Heart right ventricle (tissue), 16 donors: Measurements from ENCODE around the gene USP22. TPM values are rescaled to one million over a fixed set of nuclear protein-coding genes. Genes with fewer than 3 reads are reported as not detected.
A peak's percentile ranks its signal among the peaks of the same experiment; 100 is the strongest.

Experiments used
- ATAC-seq, 8 donors: fragments of 200-7000 bp; cut with Tn5 transposase; one replicate each; pipeline ENCODE4 v1.9.1; 2020; ENCODE audit warnings: mild to moderate bottlenecking in 8 of 8, moderate library complexity in 8 of 8, moderate number of reproducible peaks in 1 of 8
- DNase-seq, 2 donors: peaks; one replicate each; pipeline ENCODE4 v3.0.0-alpha.2; 2020
- H3K27ac ChIP-seq, 10 donors: fragments of 200-600 bp; sonication (generic) in 2 of 10; one replicate each; pipeline versions ENCODE4 v1.5.0 to v1.8.0; 2020 to 2022; ENCODE audit warnings: mild to moderate bottlenecking in 3 of 10
- H3K27me3 ChIP-seq, 7 donors: fragments of 200-600 bp; one replicate each; pipeline ENCODE4 v1.8.0; 2021 to 2022; ENCODE audit warnings: mild to moderate bottlenecking in 2 of 7
- H3K36me3 ChIP-seq, 9 donors: fragments of 200-600 bp; sonication (generic) in 1 of 9; one replicate each; pipeline versions ENCODE4 v1.5.0 to v1.8.0; 2020 to 2022; ENCODE audit warnings: mild to moderate bottlenecking in 2 of 9
- H3K4me1 ChIP-seq, 9 donors: fragments of 200-600 bp; sonication (generic) in 1 of 9; one replicate each; pipeline versions ENCODE4 v1.5.0 to v1.8.0; 2020 to 2022; ENCODE audit warnings: mild to moderate bottlenecking in 4 of 9
- H3K4me3 ChIP-seq, 10 donors: fragments of 200-600 bp; sonication (generic) in 2 of 10; one replicate each; pipeline versions ENCODE4 v1.5.0 to v1.8.0; 2020 to 2022; ENCODE audit warnings: mild to moderate bottlenecking in 7 of 10, moderate library complexity in 2 of 10
- H3K9me3 ChIP-seq, 11 donors: fragments of 200-600 bp in 10 of 11; sonication (generic) in 2 of 11; one replicate each; pipeline versions ENCODE4 v1.5.0 to v1.8.0; 2013 to 2022; ENCODE audit warnings: mild to moderate bottlenecking in 2 of 11, control low read depth in 1 of 11, moderate library complexity in 1 of 11
- CTCF ChIP-seq, 9 donors: fragments of 200-600 bp; sonication (generic) in 2 of 9; IDR thresholded peaks; one replicate each; pipeline versions ENCODE4 v1.5.0 to v1.8.0; 2021 to 2022; ENCODE audit warnings: antibody characterized with exemption in 9 of 9, mild to moderate bottlenecking in 5 of 9, moderate library complexity in 1 of 9
- WGBS, 2 donors: extraction: QIAGEN DNeasy Blood & Tissue Kit; methylation state at CpG; one replicate each; pipeline ENCODE4 v1.1.7; 2013; ENCODE audit warnings: inconsistent platforms in 1 of 2; 5-methylcytosine and 5-hydroxymethylcytosine counted together
- intact Hi-C, 10 donors: fragments of 100-400 bp; cut with DNase I; formaldehyde crosslinking; loops; one replicate each; pipeline versions ENCODE4 v1.11.1 to v1.14.2; 2022
- long read RNA-seq, 3 donors: library from polyadenylated mRNA; unstranded; transcript quantifications; one replicate each; pipeline ENCODE4 v2.0.0, GENCODE V29; 2020 to 2021
- polyA plus RNA-seq, 2 donors: library from polyadenylated mRNA; stranded (reverse); fragments of 200-250 nt; gene quantifications; one replicate each; pipeline ENCODE4 v1.2.3, GENCODE V29; 2013
- total RNA-seq, 10 donors: library from RNA; stranded (reverse); fragmentation: NEBNext Ultra II Directional in 3 of 10; extraction: Animal tissue kit (Norgen Biotek cat#: 25700) in 3 of 10; gene quantifications; one replicate each; pipeline versions ENCODE4 v1.2.1 to v1.2.4, GENCODE V29; 2021 to 2023
- donor health status: Arrhythmogenic right ventricular cardiomyopathy.
- donor health status: ischemic (EF 13 %, LVEDD 7.1; RV severe dilation, severe dysfunction).
- donor health status: healthy with polysubstance abuse.
- donor health status: DM: no; HTN: yes; CAD: no.
- donor health status: DM: no; HTN: no; CAD: no.
- donor health status: ischemic (EF 25% LVEDD 6.9; RV normal size, moderate dysfunction).
- donor health status: ischemic (EF 25% LVEDD 5.7; RV mildly dilated, moderate dysfunction).
- donor health status: healthy.
- donor health status: DM: yes; HTN: yes; CAD: no.
- donor health status: Ischemic cardiomyopathy.
- donor health status: ischemic (EF 35%, LVEDD 5.7; RV mildly dilated, moderate dysfunction).
- donor health status: nonischemic (EF 11% LVEDD 7.7; RV severe dilation, severe dysfunction).
- donor health status: DM: yes; HTN: yes; CAD: no.
- donor health status: PGD.
- donor health status: ischemic (EF 29% LVEDD 5.4; RV normal size, mild dysfunction).
- donor health status: nonischemic (EF 23%, LVEDD 6.1; RV moderate dilation, normal function).

USP22 gene
- total RNA-seq (100 to 1,000 TPM; 121 to 218 (median 182) TPM), polyA plus RNA-seq (10 to 100 TPM; 26.6 to 47.4 TPM)
- long read RNA-seq, donor 1, full-length matches to known transcripts, result 12 of 37 reads
- long read RNA-seq, donor 1, partial matches to known transcripts, result 5 of 37 reads
- long read RNA-seq, donor 1, other reads (novel, unspliced or antisense), result 20 of 37 reads
- long read RNA-seq, donor 2, full-length matches to known transcripts, result 12 of 38 reads
- long read RNA-seq, donor 2, partial matches to known transcripts, result 3 of 38 reads
- long read RNA-seq, donor 2, other reads (novel, unspliced or antisense), result 23 of 38 reads
- long read RNA-seq, donor 3, full-length matches to known transcripts, result 6 of 87 reads
- long read RNA-seq, donor 3, partial matches to known transcripts, result 13 of 87 reads
- long read RNA-seq, donor 3, other reads (novel, unspliced or antisense), result 68 of 87 reads

- Histone ChIP-seq H3K36me3 (peaks cover 0 to 18% (median 4%) of the 10 kb centered on the region in 9 donors), H3K9me3 (no peaks in the 10 kb centered on the region), H3K27ac (peak within 1 kb of the TSS; percentile 97 to 100 (median 100)), H3K27me3 (no peaks in the 10 kb centered on the region), H3K4me3 (peak within 1 kb of the TSS; percentile 86 to 98 (median 96)), H3K4me1 (peaks cover 2 to 48% (median 43%) of the 10 kb centered on the region in 9 donors)
- WGBS, 2 donors, result 0 to 1% methylated on average over 56 to 70 of the region's 91 CpGs
- DNase-seq (no peak), ATAC-seq (peak; percentile 47 to 85 (median 76))
- intact Hi-C loops, result loop anchor here in 5 of 10 donors (1.0 to 10.0 kb wide), 6 partner anchors 62 to 245 kb away; partner anchors contain the start of genes MAP2K3 (in 2 of the 5) and NATD1 (in 1 of the 5)
- no peak for TF ChIP-seq CTCF (IDR thresholded peaks at IDR 0.05)
Observed at GRCh38 chr17:21042458-21043295, at the start of gene USP22. Gene USP22 (minus strand): TSS chr17:21043011. CDS start chr17:21042835, 176 bp downstream.

GRCh38 chr17:21090902-21091618, 48.2 kb upstream of the USP22 start:
- intact Hi-C loops, result no loop called here
- no peaks in the 10 kb centered on the region for H3K27me3 ChIP-seq
- WGBS, 2 donors, result 62 to 73% methylated on average over 4 of the region's 4 CpGs
- no peak for TF ChIP-seq CTCF (IDR thresholded peaks at IDR 0.05)
- DNase-seq (no peak), ATAC-seq (no peak)
- H3K36me3 ChIP-seq, result no peaks in the 10 kb centered on the region
- no peaks in the 10 kb centered on the region for H3K9me3 ChIP-seq
- no peak overlapping the region for H3K4me3 ChIP-seq
- H3K4me1 ChIP-seq, result no peaks in the 10 kb centered on the region
- H3K27ac ChIP-seq, result no peak overlapping the region

- no peaks in the 10 kb centered on the region for H3K36me3 ChIP-seq
- TF ChIP-seq CTCF (IDR thresholded peaks at IDR 0.05), result no peak
- 83 to 85% methylated on average over 7 of the region's 7 CpGs for WGBS, 2 donors
- H3K4me3 ChIP-seq, result no peak overlapping the region
- no peaks in the 10 kb centered on the region for H3K4me1 ChIP-seq
- no peak overlapping the region for H3K27ac ChIP-seq
- H3K9me3 ChIP-seq, result no peaks in the 10 kb centered on the region
- no peak for ATAC-seq
- no peak for DNase-seq
- intact Hi-C loops, result loop anchor here in 1 of 10 donors (10.0 kb wide), 1 partner anchor 65 kb away; no protein-coding TSS in a partner anchor
- H3K27me3 ChIP-seq, result peaks cover 0 to 4% (median 0%) of the 10 kb centered on the region in 7 donors
Observed at GRCh38 chr17:21089933-21090901, 47.4 kb upstream of the USP22 start.
